HG02623 (cell line): Measurements from ENCODE around the gene ZBTB7B.
A peak's percentile ranks its signal among the peaks of the same experiment; 100 is the strongest.

Experiments
- ATAC-seq: cut with Tn5 transposase; IDR thresholded peaks from one replicate; pipeline ENCODE4 v1.9.1; 2021; ENCODE audit warnings: moderate library complexity; ENCODE audit not compliant: unreplicated experiment

The ZBTB7B gene

DNA sequence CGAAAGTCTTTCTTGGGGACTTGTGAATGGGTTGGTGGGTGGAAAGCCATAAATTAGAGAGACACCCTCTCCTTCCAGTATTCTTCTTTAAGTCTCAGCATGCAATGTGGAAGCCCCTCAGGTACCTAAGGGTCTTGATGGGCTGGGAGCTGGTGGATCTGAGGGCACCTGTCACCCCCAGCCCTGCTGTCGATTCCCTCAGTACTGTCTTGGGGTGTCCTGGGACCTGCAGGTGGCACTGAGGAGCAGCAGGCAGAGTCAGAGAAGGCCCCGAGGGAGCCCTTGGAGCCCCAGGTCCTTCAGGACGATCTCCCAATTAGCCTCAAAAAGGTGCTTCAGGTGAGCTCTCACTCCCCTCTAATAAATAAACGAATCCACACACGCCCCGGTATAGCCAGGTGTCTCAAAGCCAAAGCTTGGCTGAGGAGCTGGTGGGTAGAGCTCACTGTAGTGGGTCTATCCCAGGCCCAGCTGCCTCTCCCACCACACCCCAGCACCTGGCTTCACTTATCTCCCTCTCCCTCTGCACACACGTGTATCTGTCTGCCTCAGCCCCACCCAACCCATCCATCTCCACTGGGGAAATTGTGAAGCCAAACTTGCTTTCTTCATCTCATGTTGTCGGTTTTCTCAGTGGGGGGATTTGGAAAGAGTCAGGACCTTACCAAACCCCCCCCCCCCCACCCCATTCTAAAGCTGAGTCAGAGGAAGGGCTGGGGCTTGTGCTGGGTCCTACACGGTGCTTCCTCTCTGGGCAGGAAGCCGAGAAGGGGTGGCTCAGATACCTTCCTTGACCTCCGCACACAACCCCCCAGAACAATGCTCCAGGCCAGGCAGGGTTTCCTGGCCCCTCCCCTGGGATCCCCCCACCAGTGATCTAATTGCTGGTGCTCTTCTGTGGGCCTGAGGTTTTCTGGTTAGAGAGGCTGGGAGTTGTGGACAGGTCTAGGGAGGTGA is 50.1 kb downstream of the ZBTB7B start:
- no peak for ATAC-seq

DNA sequence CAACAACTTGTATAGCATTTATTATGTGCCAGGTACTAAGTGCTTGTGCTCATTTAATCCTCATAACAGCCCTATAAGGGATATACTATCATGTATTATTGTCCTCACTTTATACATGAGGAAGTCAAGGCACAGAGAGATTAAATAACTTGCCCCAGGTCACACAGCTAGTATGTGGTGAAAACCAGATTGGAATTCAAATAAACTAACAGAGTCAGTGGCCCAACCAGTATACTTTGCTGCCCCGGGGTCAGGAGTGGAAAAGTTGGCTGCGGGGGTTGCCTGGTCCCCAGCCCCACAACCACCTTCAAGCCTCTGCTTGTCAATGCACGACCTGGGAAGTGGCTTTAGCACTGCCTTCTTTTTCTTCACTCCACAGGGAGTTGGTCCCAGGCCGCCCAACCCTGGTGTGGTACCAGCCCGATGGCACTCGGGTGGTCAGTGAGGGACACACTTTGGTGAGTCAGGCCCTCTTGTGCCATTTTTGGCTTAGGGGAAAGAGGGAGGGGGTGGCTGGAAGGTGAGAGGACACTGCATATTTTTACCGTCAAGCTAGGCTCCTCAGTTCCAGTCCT is 51.0 kb downstream of the ZBTB7B start:
- ATAC-seq, result no peak

DNA sequence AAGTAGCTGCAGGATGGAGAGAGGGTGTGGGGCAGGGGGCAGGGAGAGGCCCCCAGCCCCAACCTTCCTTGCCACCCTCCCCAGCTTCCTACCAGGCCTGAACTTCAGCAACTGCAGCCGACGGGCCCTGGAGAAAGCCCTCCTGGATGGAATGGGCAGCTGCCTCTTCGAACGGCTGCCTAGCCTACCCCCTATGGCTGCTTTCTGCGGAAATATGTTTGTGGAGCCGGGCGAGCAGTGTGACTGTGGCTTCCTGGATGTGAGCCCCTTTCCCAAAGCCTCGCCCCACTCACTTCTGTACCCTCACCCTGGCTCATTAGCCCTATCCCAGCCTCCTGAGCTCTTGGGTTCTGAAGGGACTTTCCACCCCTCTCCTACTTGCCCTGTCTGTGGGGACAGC is 54.5 kb downstream of the ZBTB7B start:
- ATAC-seq, result no peak

DNA sequence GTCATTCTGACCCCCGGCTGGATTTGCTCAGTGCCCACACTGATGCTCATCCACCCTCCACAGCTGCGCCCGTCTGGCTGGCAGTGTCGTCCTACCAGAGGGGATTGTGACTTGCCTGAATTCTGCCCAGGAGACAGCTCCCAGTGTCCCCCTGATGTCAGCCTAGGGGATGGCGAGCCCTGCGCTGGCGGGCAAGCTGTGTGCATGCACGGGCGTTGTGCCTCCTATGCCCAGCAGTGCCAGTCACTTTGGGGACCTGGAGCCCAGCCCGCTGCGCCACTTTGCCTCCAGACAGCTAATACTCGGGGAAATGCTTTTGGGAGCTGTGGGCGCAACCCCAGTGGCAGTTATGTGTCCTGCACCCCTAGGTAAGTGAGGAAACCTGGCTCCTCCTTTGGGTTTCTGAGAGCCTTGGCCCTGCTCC is 55.2 kb downstream of the ZBTB7B start:
- ATAC-seq, result no peak

DNA sequence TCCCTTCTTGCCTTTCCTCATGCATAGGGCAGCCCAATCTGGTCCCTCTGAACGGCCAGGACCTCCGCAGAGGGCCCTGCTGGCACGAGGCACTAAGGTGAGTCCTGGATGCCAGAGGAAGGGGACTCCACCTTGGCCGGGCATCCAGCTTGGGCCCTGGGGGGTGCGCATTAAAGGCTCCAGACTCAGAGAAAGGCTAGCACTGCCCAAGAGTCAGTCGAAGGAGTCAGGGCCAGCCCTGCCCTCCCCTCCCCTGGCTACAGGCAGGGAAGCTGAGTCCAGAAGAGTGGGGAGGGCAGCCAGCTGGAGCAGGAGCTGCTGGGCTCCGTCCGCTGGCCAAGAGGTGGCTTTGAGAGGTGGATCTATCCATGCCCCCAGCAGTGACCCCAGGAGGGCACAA is 58.1 kb downstream of the ZBTB7B start:
- no peak for ATAC-seq

DNA sequence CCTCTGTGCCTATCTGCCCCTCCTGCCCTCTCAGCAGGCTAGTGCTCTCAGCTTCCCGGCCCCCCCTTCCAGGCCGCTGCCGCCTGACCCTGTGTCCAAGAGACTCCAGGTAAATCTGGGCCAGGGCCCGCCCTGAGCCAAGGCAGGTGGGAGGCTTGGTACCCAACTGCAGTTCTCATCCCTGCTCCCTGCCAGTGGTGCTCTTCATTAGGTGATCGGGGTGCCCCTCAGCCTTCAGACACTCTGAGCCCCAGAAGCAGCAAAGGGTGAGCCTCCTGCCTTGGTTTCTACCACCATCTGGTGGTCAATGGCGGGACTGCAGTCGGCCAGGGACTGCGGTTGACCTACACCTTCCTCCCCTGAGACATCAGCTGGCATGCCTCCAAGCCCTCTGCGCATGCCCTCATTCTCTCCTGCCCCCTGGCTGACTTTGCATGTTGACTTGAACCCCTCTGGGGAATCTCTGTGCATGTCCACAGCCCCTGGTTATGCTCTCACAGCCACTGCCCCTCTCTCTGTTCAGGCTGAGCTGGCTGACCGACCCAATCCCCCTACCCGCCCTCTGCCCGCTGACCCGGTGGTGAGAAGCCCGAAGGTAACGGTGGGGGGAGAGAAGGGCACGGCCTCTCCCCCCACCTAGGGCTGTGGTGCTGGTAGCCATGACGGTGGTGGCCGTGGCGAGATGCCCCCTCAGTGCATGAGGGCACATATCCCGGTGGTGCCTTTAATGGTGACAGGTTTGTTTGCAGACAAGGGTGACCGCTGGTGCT is 59.0 kb downstream of the ZBTB7B start:
- ATAC-seq, result no peak

DNA sequence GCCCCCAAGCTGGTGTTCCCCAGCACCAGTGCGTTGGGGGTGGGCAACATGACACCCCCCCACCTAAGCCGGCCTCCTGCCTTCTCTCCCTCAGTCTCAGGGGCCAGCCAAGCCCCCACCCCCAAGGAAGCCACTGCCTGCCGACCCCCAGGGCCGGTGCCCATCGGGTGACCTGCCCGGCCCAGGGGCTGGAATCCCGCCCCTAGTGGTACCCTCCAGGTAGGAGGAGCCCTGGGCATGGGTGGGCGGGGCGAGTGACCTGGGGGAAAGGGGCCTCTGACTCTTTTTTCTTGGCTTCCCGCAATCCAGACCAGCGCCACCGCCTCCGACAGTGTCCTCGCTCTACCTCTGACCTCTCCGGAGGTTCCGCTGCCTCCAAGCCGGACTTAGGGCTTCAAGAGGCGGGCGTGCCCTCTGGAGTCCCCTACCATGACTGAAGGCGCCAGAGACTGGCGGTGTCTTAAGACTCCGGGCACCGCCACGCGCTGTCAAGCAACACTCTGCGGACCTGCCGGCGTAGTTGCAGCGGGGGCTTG is 59.6 kb downstream of the ZBTB7B start:
- no peak for ATAC-seq

DNA sequence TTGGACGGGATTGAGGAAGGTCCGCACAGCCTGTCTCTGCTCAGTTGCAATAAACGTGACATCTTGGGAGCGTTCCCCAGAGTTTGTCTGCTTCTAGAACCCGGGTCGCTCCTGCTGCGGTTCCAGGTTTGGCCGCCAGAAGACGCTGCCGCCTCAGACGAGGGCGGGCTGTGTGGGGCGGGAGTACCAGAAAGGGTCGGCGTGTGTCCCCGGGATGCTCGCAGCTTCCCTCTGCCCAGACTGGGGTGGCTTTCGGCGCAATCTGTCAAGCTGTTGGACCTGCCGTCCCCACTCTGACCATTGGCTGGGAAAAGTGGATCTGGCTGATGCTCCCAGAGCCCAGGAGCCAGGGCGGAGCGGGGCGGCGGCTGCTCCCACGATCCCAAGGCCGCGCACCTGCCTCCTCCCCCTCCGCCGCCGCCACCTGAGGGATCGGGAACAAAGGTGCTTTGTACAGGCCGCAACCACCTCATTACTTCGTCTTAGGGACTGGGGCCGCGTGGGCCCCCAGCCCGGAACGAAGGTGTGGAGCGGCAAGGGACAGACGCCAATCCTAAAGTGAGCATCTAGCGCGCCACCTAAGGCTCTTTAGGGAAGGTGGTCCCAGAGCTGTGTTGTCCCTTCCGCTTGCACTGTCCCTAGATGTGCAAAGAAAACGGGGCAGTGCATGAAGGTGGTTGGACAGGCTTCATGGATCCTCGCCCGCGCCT is 60.3 kb downstream of the ZBTB7B start:
- peak; percentile 12 for ATAC-seq

DNA sequence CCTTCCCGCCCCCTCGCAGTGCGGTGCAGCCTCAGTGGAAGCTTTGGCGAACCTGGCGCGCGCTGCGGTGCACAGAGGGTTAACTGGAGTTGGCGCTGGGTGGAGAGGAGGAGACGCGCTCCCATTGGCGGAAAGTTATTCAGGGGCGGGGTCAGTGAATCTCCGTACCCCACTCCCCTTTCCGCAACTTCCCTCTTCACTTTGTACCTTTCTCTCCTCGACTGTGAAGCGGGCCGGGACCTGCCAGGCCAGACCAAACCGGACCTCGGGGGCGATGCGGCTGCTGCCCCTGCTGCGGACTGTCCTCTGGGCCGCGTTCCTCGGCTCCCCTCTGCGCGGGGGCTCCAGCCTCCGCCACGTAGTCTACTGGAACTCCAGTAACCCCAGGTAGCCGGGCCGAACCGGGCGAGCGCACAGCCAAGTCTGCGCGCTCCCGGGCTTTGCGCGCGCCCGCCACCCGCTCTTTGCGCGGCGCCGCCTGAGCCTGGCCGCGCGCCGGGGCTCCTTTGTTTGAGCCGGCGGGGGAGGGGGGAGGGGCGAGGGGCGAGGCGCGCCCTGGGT is 61.0 kb downstream of the ZBTB7B start, which contains the start of gene EFNA4:
Gene EFNA4, plus strand, starts transcription at position 191 of the 561 bp plus-strand sequence. Its CDS starts 84 bp downstream, at position 275.
- peak; percentile 57 for ATAC-seq

DNA sequence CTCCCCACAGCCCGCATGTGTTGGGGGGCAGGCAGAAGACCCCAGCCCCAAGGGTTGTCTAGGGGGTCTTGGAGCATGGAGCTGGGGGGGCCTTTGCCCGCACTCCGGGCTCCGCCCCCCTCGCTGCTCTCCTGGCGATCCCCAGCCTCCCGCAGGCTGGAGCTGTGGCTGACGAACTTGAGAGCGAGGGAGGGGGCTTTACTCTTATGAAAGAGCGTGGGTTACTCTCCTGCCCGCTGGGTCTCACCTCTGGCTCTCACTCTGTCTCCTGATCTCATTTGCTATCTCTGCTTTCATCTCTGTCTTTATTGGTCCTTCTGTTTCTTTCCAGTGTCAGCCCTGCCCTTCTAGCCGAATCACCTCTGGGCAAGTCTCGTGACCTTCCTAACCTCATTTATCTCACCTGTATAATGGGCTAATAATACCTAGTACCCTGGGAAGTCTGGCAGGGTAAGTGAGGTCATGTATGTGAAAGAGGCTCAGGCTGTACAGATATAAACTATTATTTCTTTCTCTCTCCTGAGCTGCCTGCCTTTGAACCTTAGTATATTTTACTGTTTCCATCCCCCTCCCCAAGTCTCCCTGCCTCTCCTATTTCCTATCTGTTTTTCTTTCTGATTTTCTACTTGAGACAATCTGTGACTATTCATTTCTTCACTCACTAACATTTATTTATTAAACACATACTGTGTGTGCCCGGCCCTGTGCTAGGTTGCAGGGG is 61.7 kb downstream of the ZBTB7B start:
- no peak for ATAC-seq

DNA sequence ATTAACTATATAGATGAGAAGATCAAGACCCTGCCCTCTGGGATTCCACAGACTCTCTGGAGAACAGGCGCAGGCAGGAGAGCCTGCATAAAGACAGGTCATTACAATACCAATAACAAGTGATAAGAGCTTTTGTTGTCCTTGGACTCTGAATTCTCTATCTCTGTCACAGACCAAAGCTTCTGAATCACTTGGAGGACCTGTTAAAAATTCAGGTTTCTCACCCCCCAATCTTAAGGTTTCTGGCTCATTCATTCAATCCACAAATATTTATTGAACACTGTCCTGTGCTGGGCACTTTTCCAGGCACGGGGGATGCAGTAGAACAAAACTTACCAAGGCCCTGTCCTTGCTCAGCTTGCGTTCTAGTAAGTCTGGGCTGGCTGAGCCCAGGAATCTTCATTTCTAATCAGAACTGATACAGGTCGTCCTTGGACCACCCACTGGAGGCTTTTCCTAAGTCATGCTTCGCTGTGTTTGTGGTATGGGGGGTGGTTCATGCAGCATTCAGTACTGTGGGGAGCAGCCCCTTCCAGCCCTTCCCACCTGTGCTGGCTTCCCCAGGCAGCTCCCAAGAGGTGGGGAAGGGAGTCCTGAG is 62.3 kb downstream of the ZBTB7B start:
- no peak for ATAC-seq

DNA sequence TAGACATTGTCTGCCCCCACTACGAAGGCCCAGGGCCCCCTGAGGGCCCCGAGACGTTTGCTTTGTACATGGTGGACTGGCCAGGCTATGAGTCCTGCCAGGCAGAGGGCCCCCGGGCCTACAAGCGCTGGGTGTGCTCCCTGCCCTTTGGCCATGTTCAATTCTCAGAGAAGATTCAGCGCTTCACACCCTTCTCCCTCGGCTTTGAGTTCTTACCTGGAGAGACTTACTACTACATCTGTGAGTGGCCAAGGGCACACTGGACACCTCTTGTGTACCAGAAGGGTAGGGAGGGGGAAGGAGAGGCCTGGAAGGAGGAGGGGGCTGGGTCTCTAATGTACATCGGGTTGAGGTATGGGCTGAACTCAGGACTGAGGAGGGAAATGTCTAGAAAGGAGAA is 64.2 kb downstream of the ZBTB7B start:
- no peak for ATAC-seq
